GM18868 (cell line): ENCODE measurements around the gene HIGD1C.
"Not testable (repeated sequence)": the region's sequence is repeated elsewhere in the genome, so short reads cannot be mapped to it uniquely, and the experiment has no call there.

Experiments
- ATAC-seq: cut with Tn5 transposase; IDR thresholded peaks from one replicate; pipeline ENCODE4 v1.9.1; 2021; ENCODE audit warnings: mild to moderate bottlenecking, moderate library complexity; ENCODE audit not compliant: unreplicated experiment

Gene HIGD1C

GRCh38 chr12:51013441-51013840 lies 61.1 kb downstream of the HIGD1C start:
- ATAC-seq, result no peak

- ATAC-seq, result not testable (repeated sequence)
These were observed 62.1 kb downstream of the HIGD1C start for GRCh38 chr12:51014467-51014866.

- ATAC-seq, result no peak
These were observed 65.1 kb downstream of the HIGD1C start for GRCh38 chr12:51017452-51017851.

DNA sequence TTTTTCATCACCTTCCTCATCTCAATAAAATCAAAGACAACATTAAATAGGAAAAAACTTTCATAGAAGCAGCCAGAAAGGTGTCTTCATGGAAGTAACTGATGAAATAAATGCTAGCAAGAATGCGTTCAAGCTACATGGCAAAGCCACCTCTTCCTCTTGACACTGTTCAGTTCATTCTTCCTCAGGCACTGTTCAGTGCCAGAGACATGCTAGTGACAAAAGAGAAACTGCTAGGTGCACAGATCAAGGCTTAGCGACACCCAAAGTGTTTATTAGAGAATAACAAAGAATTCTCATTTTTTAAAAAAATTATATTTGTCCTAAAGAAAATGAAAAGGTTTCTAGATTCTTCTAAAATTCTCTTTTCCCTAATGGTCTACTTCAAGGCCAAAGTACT lies 66.6 kb downstream of the HIGD1C start:
- ATAC-seq, result no peak

GRCh38 chr12:51019927-51020326 lies 67.6 kb downstream of the HIGD1C start:
- ATAC-seq, result no peak
